Measurements from ENCODE around the gene PCDH11Y.
"Not testable (repeated sequence)": the region's sequence is repeated elsewhere in the genome, so short reads cannot be mapped to it uniquely, and the experiment has no call there.

GRCh38 chrY:4994892-4995291, 5.2 kb upstream of the PCDH11Y start:
- not testable (repeated sequence) for TF ChIP-seq CTCF, POLR2A (IDR thresholded peaks at IDR 0.05)
